K562 (cell line): ENCODE data around the gene PSMD4. TPM values are rescaled to one million over a fixed set of nuclear protein-coding genes. Genes with fewer than 3 reads are reported as not detected.

Source experiments
- ARID1B ChIP-seq: fragments of 450-650 bp; IDR thresholded peaks from 2 replicates; pipeline ENCODE4 v1.6.1; 2016; ENCODE audit warnings: antibody characterized with exemption, mild to moderate bottlenecking, inconsistent platforms
- BRCA1 ChIP-seq, 2 experiments: fragments of 450-650 bp in 1 of 2; sonication (generic) in 1 of 2; formaldehyde crosslinking in 1 of 2; IDR thresholded peaks; 2 replicates each; pipeline versions ENCODE4 v1.5.0 to v1.6.1; 2017 to 2020; ENCODE audit warnings: mild to moderate bottlenecking in 1 of 2, missing genetic modification reagents in 1 of 2
- BRD9 ChIP-seq: fragments of 450-650 bp; IDR thresholded peaks from 2 replicates; pipeline ENCODE4 v1.6.1; 2018; ENCODE audit warnings: low read depth; ENCODE audit not compliant: partially characterized antibody
- CEBPZ ChIP-seq: fragments of 150-350 bp; IDR thresholded peaks from 2 replicates; pipeline ENCODE4 v1.6.1; 2014; ENCODE audit warnings: low read depth, mild to moderate bottlenecking, low read length, borderline replicate concordance
- CTCF ChIP-seq, 3 experiments: IDR thresholded peaks in 2 of 3; conservative IDR thresholded peaks in 1 of 3; 2 replicates each; pipeline ENCODE4 v1.5.1; 2011 to 2012; ENCODE audit warnings: low read length in 3 of 3, mild to moderate bottlenecking in 3 of 3, control low read depth in 2 of 3, improper control_type of control experiment in 1 of 3, inconsistent platforms in 1 of 3, low read depth in 1 of 3, mixed read lengths in 1 of 3, moderate library complexity in 1 of 3; ENCODE audit not compliant: insufficient read depth in 2 of 3
- EWSR1 ChIP-seq: fragments of 450-650 bp; IDR thresholded peaks from 2 replicates; pipeline ENCODE4 v1.6.1; 2018; ENCODE audit warnings: borderline replicate concordance, mild to moderate bottlenecking, low read depth, moderate library complexity; ENCODE audit not compliant: partially characterized antibody
- HMG20B ChIP-seq: fragments of 250-450 bp; sonication (Bioruptor Pico); IDR thresholded peaks from 2 replicates; pipeline ENCODE4 v1.5.0; 2021; ENCODE audit warnings: mild to moderate bottlenecking
- ID3 ChIP-seq, 2 experiments: fragments of 250-450 bp in 1 of 2; fragments of 450-650 bp in 1 of 2; sonication (Bioruptor Pico) in 1 of 2; IDR thresholded peaks; 2 replicates each; pipeline versions ENCODE4 v1.6.1 to v1.8.0; 2016 to 2021; ENCODE audit warnings: mild to moderate bottlenecking in 2 of 2, moderate library complexity in 2 of 2, missing compliant biosample characterization in 1 of 2, missing genetic modification characterization in 1 of 2
- IRF1 ChIP-seq: sonication (generic); formaldehyde crosslinking; IDR thresholded peaks from 2 replicates; pipeline ENCODE4 v1.8.0; 2022; ENCODE audit warnings: missing genetic modification reagents, mild to moderate bottlenecking, borderline replicate concordance
- MAZ ChIP-seq, 2 experiments: fragments of 450-650 bp in 1 of 2; sonication (generic) in 1 of 2; formaldehyde crosslinking; IDR thresholded peaks in 1 of 2; conservative IDR thresholded peaks in 1 of 2; 2 replicates each; pipeline versions ENCODE4 v1.4.0 to v1.5.0; 2020; ENCODE audit warnings: mild to moderate bottlenecking in 1 of 2, missing genetic modification reagents in 1 of 2
- NELFE ChIP-seq: IDR thresholded peaks from 2 replicates; pipeline ENCODE4 v1.6.1; 2011; ENCODE audit warnings: mild to moderate bottlenecking; ENCODE audit not compliant: insufficient read depth, insufficient read length
- NFE2 ChIP-seq: IDR thresholded peaks from 2 replicates; pipeline ENCODE4 v1.6.1; 2014; ENCODE audit warnings: antibody characterized with exemption, low read depth
- NONO ChIP-seq, 2 experiments: fragments of 200-400 bp in 1 of 2; fragments of 450-650 bp in 1 of 2; formaldehyde crosslinking in 1 of 2; IDR thresholded peaks; 2 replicates each; pipeline ENCODE4 v1.6.1; 2017; ENCODE audit warnings: low read depth in 2 of 2, mild to moderate bottlenecking in 2 of 2, moderate library complexity in 2 of 2, low read length in 1 of 2
- USF2 ChIP-seq: sonication (generic); formaldehyde crosslinking; IDR thresholded peaks from 2 replicates; pipeline ENCODE4 v1.5.0; 2020; ENCODE audit warnings: missing genetic modification reagents
- ZNF354B ChIP-seq: fragments of 250-450 bp; sonication (Bioruptor Pico); IDR thresholded peaks from 2 replicates; pipeline ENCODE4 v1.4.0; 2020
- ZNF695 ChIP-seq: fragments of 450-650 bp; formaldehyde crosslinking; IDR thresholded peaks from 2 replicates; pipeline ENCODE4 v1.4.0; 2020; ENCODE audit warnings: mild to moderate bottlenecking, moderate library complexity
- polyA plus RNA-seq, 8 experiments: library from polyadenylated mRNA; depleted of rRNA in 4 of 8; stranded (reverse) in 5 of 8; unstranded in 3 of 8; fragments of >200 nt; fragmentation: Nextera tagmentation in 2 of 8; fragmentation: Illumina TruSeq in 1 of 8; extraction: Ambion mirVana in 2 of 8; extraction: Trizol in 1 of 8; gene quantifications; 2 replicates each; pipeline versions ENCODE4 v1.2.1 to v1.2.3, GENCODE V29; 2011 to 2014; ENCODE audit warnings: inconsistent platforms in 1 of 8, missing spikeins in 1 of 8
- total RNA-seq, 7 experiments: library from RNA; depleted of rRNA in 6 of 7; stranded (reverse); fragments of >200 nt in 6 of 7; fragmentation: Illumina TruSeq in 2 of 7; extraction: Trizol in 2 of 7; gene quantifications; 2 replicates each; pipeline versions ENCODE4 v1.2.1 to v1.2.3, GENCODE V29; 2011 to 2021; ENCODE audit warnings: low replicate concordance in 1 of 7

The PSMD4 gene
- total and polyA plus RNA-seq, 9 of the 15 experiments (the other 6 are each of a cell fraction or from before 2014, with no cell fraction given), result 194 to 353 (median 295) TPM

- TF ChIP-seq NONO (IDR thresholded peaks at IDR 0.05; ENCODE audit: low read depth in 2 of 2, low read length in 1 of 2) (0 out of 4 replicates have a peak, but pooled peaks of 1 of the 2 experiments have one; percentile 21), ZNF695 (no peak), NELFE (no peak), HMG20B (CRISPR knock-in tag) (no peak), ZNF354B (no peak), USF2 (CRISPR knock-in tag) (no peak), EWSR1 (no peak), BRD9 (no peak), ARID1B (no peak), ID3 (CRISPR knock-in tag; IDR thresholded peaks at IDR 0.05) (no peak), ID3 (tag; IDR thresholded peaks at IDR 0.05) (no peak), IRF1 (CRISPR knock-in tag) (no peak), BRCA1 (IDR thresholded peaks at IDR 0.05) (no peak), BRCA1 (CRISPR knock-in tag; IDR thresholded peaks at IDR 0.05) (no peak), NFE2 (no peak), CEBPZ (peak; percentile 99), MAZ (CRISPR knock-in tag; conservative IDR thresholded peaks at IDR 0.05 in 1 of 2, IDR thresholded peaks at IDR 0.05 in 1 of 2) (peak; percentile 90), CTCF (IDR thresholded peaks at IDR 0.05 in 2 of 3, conservative IDR thresholded peaks at IDR 0.05 in 1 of 3; ENCODE audit: insufficient read depth in 2 of 3, low read depth in 1 of 3, low read length in 3 of 3) (0 out of 6 replicates have a peak, but pooled peaks of 1 of the 3 experiments have one; percentile 6)
These were observed 27.7 kb downstream of the PSMD4 start, which contains the start of gene ZNF687 (continued) for GRCh38 chr1:151281969-151282882.
